ENCODE data around the gene ANK3.

Gene ANK3

GRCh38 chr10:60003651-60004523 is 385.8 kb downstream of the ANK3 start:
- Histone ChIP-seq H3K36me3 (ENCODE audit: control insufficient read depth in 2 of 2, insufficient read depth in 2 of 2, low read length in 2 of 2) (no peaks in the 10 kb centered on the region), H3K9ac (ENCODE audit: low read length in 2 of 2) (no peak overlapping the region), H3K9me3 (ENCODE audit: control insufficient read depth in 2 of 2, low read length in 2 of 2) (no peaks in the 10 kb centered on the region), H3K27me3 (ENCODE audit: control insufficient read depth in 1 of 2, insufficient read depth in 2 of 2, low read length in 2 of 2) (no peaks in the 10 kb centered on the region), H3K4me3 (ENCODE audit: low read length in 2 of 2) (no peak overlapping the region), H3K4me1 (ENCODE audit: control insufficient read depth, insufficient read depth, low read length) (no peaks in the 10 kb centered on the region), H3K27ac (ENCODE audit: low read length) (no peak overlapping the region)

- Histone ChIP-seq H3K9ac (ENCODE audit: low read length in 2 of 2) (no peak overlapping the region), H3K9me3 (ENCODE audit: control insufficient read depth in 2 of 2, low read length in 2 of 2) (no peaks in the 10 kb centered on the region), H3K27me3 (ENCODE audit: control insufficient read depth in 1 of 2, insufficient read depth in 2 of 2, low read length in 2 of 2) (no peaks in the 10 kb centered on the region), H3K4me3 (ENCODE audit: low read length in 2 of 2) (no peak overlapping the region), H3K27ac (ENCODE audit: low read length) (no peak overlapping the region), H3K4me1 (ENCODE audit: control insufficient read depth, insufficient read depth, low read length) (no peaks in the 10 kb centered on the region), H3K36me3 (ENCODE audit: control insufficient read depth in 2 of 2, insufficient read depth in 2 of 2, low read length in 2 of 2) (no peaks in the 10 kb centered on the region)
Measured at GRCh38 chr10:60000747-60001146, 388.9 kb downstream of the ANK3 start.

DNA sequence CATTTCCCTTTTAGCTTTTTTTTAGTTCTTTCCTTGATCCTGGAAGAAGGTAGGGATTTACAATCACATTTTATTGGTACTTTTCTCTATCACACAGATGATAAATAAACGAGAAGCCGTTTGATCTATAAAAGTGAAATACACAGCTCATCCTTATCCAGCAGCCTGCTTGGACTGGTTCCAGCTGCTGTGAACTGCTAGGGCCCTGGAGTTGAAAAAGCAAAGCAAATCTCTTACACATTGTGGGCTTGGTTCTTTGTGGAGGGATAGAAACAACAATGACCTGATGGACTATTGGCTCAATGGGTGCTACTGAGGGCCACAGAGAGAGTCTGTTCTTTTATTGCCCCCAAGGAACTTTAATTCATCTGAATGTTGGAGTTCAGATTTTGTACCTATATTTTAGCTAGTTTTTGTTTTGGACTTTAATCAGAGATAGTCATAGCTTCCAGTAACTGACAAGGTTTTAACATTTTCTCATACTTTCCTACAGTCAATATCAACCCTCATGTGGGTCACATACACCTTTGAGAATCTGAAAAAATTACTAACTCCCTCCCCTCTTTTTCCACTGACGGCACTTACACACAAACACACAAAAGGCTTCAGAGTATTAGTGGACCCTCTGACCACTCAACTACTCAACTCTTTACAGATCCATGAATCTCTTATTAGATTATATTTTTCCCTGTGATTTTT is 391.7 kb downstream of the ANK3 start:
- H3K27me3 ChIP-seq (ENCODE audit: control insufficient read depth in 1 of 2, insufficient read depth in 2 of 2, low read length in 2 of 2) = no peaks in the 10 kb centered on the region
- no peaks in the 10 kb centered on the region for H3K4me1 ChIP-seq (ENCODE audit: control insufficient read depth, insufficient read depth, low read length)

GRCh38 chr10:59995862-59996261 is 393.8 kb downstream of the ANK3 start:
- H3K27ac ChIP-seq (ENCODE audit: low read length) = no peak overlapping the region

More for the DNA sequence above, 391.7 kb downstream of the ANK3 start:
- no peaks in the 10 kb centered on the region for H3K36me3 ChIP-seq (ENCODE audit: control insufficient read depth in 2 of 2, insufficient read depth in 2 of 2, low read length in 2 of 2)
- H3K27ac ChIP-seq (ENCODE audit: low read length) = no peak overlapping the region
- H3K4me3 ChIP-seq (ENCODE audit: low read length in 2 of 2) = no peak overlapping the region
- H3K9me3 ChIP-seq (ENCODE audit: control insufficient read depth in 2 of 2, low read length in 2 of 2) = no peaks in the 10 kb centered on the region
- no peak overlapping the region for H3K9ac ChIP-seq (ENCODE audit: low read length in 2 of 2)

GRCh38 chr10:59993931-59994330 is 395.7 kb downstream of the ANK3 start:
- H3K4me3 ChIP-seq (ENCODE audit: low read length in 2 of 2) = no peak overlapping the region
- no peak overlapping the region for H3K27ac ChIP-seq (ENCODE audit: low read length)
- no peaks in the 10 kb centered on the region for H3K9me3 ChIP-seq (ENCODE audit: control insufficient read depth in 2 of 2, low read length in 2 of 2)
- no peaks in the 10 kb centered on the region for H3K27me3 ChIP-seq (ENCODE audit: control insufficient read depth in 1 of 2, insufficient read depth in 2 of 2, low read length in 2 of 2)
- no peaks in the 10 kb centered on the region for H3K4me1 ChIP-seq (ENCODE audit: control insufficient read depth, insufficient read depth, low read length)
- no peaks in the 10 kb centered on the region for H3K36me3 ChIP-seq (ENCODE audit: control insufficient read depth in 2 of 2, insufficient read depth in 2 of 2, low read length in 2 of 2)
- no peak overlapping the region for H3K9ac ChIP-seq (ENCODE audit: low read length in 2 of 2)

More at GRCh38 chr10:59995862-59996261, 393.8 kb downstream of the ANK3 start:
- H3K27me3 ChIP-seq (ENCODE audit: control insufficient read depth in 1 of 2, insufficient read depth in 2 of 2, low read length in 2 of 2) = no peaks in the 10 kb centered on the region
- H3K9me3 ChIP-seq (ENCODE audit: control insufficient read depth in 2 of 2, low read length in 2 of 2) = no peaks in the 10 kb centered on the region
- H3K4me3 ChIP-seq (ENCODE audit: low read length in 2 of 2) = no peak overlapping the region
- H3K9ac ChIP-seq (ENCODE audit: low read length in 2 of 2) = no peak overlapping the region
- no peaks in the 10 kb centered on the region for H3K36me3 ChIP-seq (ENCODE audit: control insufficient read depth in 2 of 2, insufficient read depth in 2 of 2, low read length in 2 of 2)
- H3K4me1 ChIP-seq (ENCODE audit: control insufficient read depth, insufficient read depth, low read length) = no peaks in the 10 kb centered on the region

- Histone ChIP-seq H3K9me3 (ENCODE audit: control insufficient read depth in 2 of 2, low read length in 2 of 2) (no peaks in the 10 kb centered on the region), H3K36me3 (ENCODE audit: control insufficient read depth in 2 of 2, insufficient read depth in 2 of 2, low read length in 2 of 2) (no peaks in the 10 kb centered on the region), H3K4me3 (ENCODE audit: low read length in 2 of 2) (no peak overlapping the region), H3K27ac (ENCODE audit: low read length) (no peak overlapping the region), H3K4me1 (ENCODE audit: control insufficient read depth, insufficient read depth, low read length) (no peaks in the 10 kb centered on the region), H3K9ac (ENCODE audit: low read length in 2 of 2) (no peak overlapping the region), H3K27me3 (ENCODE audit: control insufficient read depth in 1 of 2, insufficient read depth in 2 of 2, low read length in 2 of 2) (no peaks in the 10 kb centered on the region)
Measured at GRCh38 chr10:59991661-59992060, 398.0 kb downstream of the ANK3 start.

GRCh38 chr10:59991117-59991516 is 398.6 kb downstream of the ANK3 start:
- no peak overlapping the region for H3K27ac ChIP-seq (ENCODE audit: low read length)
- H3K4me3 ChIP-seq (ENCODE audit: low read length in 2 of 2) = no peak overlapping the region
- no peaks in the 10 kb centered on the region for H3K27me3 ChIP-seq (ENCODE audit: control insufficient read depth in 1 of 2, insufficient read depth in 2 of 2, low read length in 2 of 2)
- H3K36me3 ChIP-seq (ENCODE audit: control insufficient read depth in 2 of 2, insufficient read depth in 2 of 2, low read length in 2 of 2) = no peaks in the 10 kb centered on the region
- no peaks in the 10 kb centered on the region for H3K4me1 ChIP-seq (ENCODE audit: control insufficient read depth, insufficient read depth, low read length)
- no peaks in the 10 kb centered on the region for H3K9me3 ChIP-seq (ENCODE audit: control insufficient read depth in 2 of 2, low read length in 2 of 2)
- no peak overlapping the region for H3K9ac ChIP-seq (ENCODE audit: low read length in 2 of 2)

GRCh38 chr10:59985639-59986038 is 404.0 kb downstream of the ANK3 start:
- Histone ChIP-seq H3K36me3 (ENCODE audit: control insufficient read depth in 2 of 2, insufficient read depth in 2 of 2, low read length in 2 of 2) (no peaks in the 10 kb centered on the region), H3K27ac (ENCODE audit: low read length) (no peak overlapping the region)

DNA sequence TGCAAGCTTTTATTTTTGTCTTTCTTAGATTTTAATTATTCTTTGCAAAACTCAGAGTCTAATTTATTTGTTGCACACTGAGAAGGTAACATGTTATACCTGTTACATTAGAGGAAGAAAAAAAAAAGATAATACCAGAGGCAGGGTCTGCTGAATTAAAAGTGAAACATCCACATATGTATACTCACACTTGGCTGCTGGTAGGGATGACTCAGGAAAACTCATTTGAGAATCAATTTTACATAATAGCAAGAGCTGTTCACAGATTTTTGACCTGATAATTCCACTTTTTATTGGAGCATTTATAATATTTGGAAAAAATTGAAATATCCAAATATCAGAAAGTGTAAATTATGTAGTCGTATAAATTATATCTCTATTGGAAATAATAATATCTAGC is 405.3 kb downstream of the ANK3 start:
- no peaks in the 10 kb centered on the region for H3K4me1 ChIP-seq (ENCODE audit: control insufficient read depth, insufficient read depth, low read length)
- no peak overlapping the region for H3K4me3 ChIP-seq (ENCODE audit: low read length in 2 of 2)
- H3K36me3 ChIP-seq (ENCODE audit: control insufficient read depth in 2 of 2, insufficient read depth in 2 of 2, low read length in 2 of 2) = no peaks in the 10 kb centered on the region
- no peaks in the 10 kb centered on the region for H3K27me3 ChIP-seq (ENCODE audit: control insufficient read depth in 1 of 2, insufficient read depth in 2 of 2, low read length in 2 of 2)
- no peak overlapping the region for H3K27ac ChIP-seq (ENCODE audit: low read length)
- no peak overlapping the region for H3K9ac ChIP-seq (ENCODE audit: low read length in 2 of 2)
- H3K9me3 ChIP-seq (ENCODE audit: control insufficient read depth in 2 of 2, low read length in 2 of 2) = no peaks in the 10 kb centered on the region

More at GRCh38 chr10:59985639-59986038, 404.0 kb downstream of the ANK3 start:
- Histone ChIP-seq H3K9ac (ENCODE audit: low read length in 2 of 2) (no peak overlapping the region), H3K4me3 (ENCODE audit: low read length in 2 of 2) (no peak overlapping the region), H3K9me3 (ENCODE audit: control insufficient read depth in 2 of 2, low read length in 2 of 2) (no peaks in the 10 kb centered on the region), H3K27me3 (ENCODE audit: control insufficient read depth in 1 of 2, insufficient read depth in 2 of 2, low read length in 2 of 2) (no peaks in the 10 kb centered on the region), H3K4me1 (ENCODE audit: control insufficient read depth, insufficient read depth, low read length) (no peaks in the 10 kb centered on the region)

DNA sequence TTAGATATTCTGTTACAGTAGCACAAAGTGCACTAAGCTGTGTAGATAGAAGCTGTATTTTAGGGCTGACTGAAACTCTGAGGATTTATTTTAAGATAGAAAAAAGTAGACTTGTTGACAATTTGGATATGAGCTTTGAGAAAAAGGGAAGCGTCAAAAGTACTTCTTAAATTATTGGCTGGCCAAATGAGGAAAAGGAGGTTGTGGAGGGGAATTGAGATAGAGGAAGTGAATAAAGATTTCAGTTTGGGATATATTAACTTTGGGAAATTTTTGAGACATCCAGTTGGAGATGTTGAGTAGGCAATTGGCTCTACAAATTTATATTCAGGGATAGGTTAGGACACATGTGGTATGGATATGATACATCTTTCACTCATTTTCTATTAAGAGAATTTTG is 409.3 kb downstream of the ANK3 start:
- Histone ChIP-seq H3K4me3 (ENCODE audit: low read length in 2 of 2) (no peak overlapping the region), H3K27ac (ENCODE audit: low read length) (no peak overlapping the region), H3K36me3 (ENCODE audit: control insufficient read depth in 2 of 2, insufficient read depth in 2 of 2, low read length in 2 of 2) (no peaks in the 10 kb centered on the region), H3K27me3 (ENCODE audit: control insufficient read depth in 1 of 2, insufficient read depth in 2 of 2, low read length in 2 of 2) (no peaks in the 10 kb centered on the region), H3K9ac (ENCODE audit: low read length in 2 of 2) (no peak overlapping the region), H3K4me1 (ENCODE audit: control insufficient read depth, insufficient read depth, low read length) (no peaks in the 10 kb centered on the region), H3K9me3 (ENCODE audit: control insufficient read depth in 2 of 2, low read length in 2 of 2) (peaks cover 3 to 4% of the 10 kb centered on the region in 2 donors)

GRCh38 chr10:59977486-59977885 is 412.2 kb downstream of the ANK3 start:
- Histone ChIP-seq H3K4me1 (ENCODE audit: control insufficient read depth, insufficient read depth, low read length) (no peaks in the 10 kb centered on the region), H3K9ac (ENCODE audit: low read length in 2 of 2) (no peak overlapping the region), H3K4me3 (ENCODE audit: low read length in 2 of 2) (no peak overlapping the region), H3K27me3 (ENCODE audit: control insufficient read depth in 1 of 2, insufficient read depth in 2 of 2, low read length in 2 of 2) (no peaks in the 10 kb centered on the region), H3K36me3 (ENCODE audit: control insufficient read depth in 2 of 2, insufficient read depth in 2 of 2, low read length in 2 of 2) (no peaks in the 10 kb centered on the region), H3K9me3 (ENCODE audit: control insufficient read depth in 2 of 2, low read length in 2 of 2) (peaks cover 3 to 4% of the 10 kb centered on the region in 2 donors), H3K27ac (ENCODE audit: low read length) (no peak overlapping the region)
